ENCODE results near the gene HECTD4.
A peak's percentile ranks its signal among the peaks of the same experiment; 100 is the strongest.
"Not testable (repeated sequence)": the region's sequence is repeated elsewhere in the genome, so short reads cannot be mapped to it uniquely, and the experiment has no call there.

Gene HECTD4

GRCh38 chr12:112409906-112410244 lies 27.6 kb upstream of the HECTD4 start:
- H3K27ac Mint-ChIP-seq: peak overlapping the region; percentile 100
- no peak for ATAC-seq
- H3K9me3 Mint-ChIP-seq: no peaks in the 10 kb centered on the region

DNA sequence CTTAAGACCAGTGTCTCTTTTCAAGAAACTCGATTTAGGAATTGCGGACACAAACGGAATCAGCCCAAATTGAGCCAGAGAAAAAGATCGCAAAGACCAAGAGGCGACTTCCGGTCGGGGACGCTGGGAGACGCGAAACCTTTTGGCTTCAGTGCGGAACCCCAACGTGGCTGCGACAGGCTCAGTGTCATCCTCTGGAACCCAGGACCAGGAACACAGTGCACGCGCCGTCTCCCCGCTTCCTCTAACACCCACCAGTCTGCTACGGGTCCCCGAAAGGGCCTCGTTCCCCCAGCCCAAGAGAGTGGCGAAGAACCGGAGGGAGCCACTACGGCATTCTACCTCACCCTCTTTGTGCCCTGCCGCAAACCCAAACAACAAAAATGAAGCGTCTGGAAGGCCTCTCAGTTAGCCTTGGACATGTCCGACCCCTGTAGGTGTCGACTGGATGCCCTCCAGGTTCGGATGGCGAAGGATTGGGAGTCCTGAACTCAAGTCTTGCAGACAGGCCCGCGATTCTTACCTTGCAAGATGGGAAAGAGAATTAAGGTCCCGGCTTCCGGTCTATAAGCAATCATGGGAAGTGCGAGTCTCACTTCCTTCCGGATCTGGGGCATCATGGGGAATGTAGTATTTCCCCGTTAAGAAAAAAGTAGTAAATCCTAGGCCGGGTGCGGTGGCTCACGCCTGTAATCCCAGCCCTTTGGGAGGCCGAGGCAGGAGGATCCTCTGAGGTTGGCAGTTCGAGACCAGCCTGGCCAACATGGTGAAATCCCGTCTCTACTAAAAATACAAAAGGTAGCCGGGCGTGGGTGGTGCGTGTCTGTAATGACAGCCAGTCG lies 27.1 kb upstream of the HECTD4 start, which contains the start of gene RPL6:
Gene RPL6 (minus strand): TSS at position 542 of the 842 bp plus-strand sequence. CDS start 949 bp downstream, outside the sequence.
- Mint-ChIP-seq H3K4me1 (peaks cover 37% of the 10 kb centered on the region), H3K36me3 (peaks cover 55% of the 10 kb centered on the region), H3K4me3 (peak within 1 kb of the TSS; percentile 99), H3K9me3 (no peaks in the 10 kb centered on the region), H3K27ac (peak within 1 kb of the TSS; percentile 100)
- DNase-seq (ENCODE audit: low spot score in 2 of 2) (peak; percentile 56 to 89), ATAC-seq (peak; percentile 94)

More at GRCh38 chr12:112409906-112410244, 27.6 kb upstream of the HECTD4 start:
- H3K4me3 Mint-ChIP-seq: peak overlapping the region; percentile 99
- peaks cover 37% of the 10 kb centered on the region for H3K4me1 Mint-ChIP-seq
- peaks cover 49% of the 10 kb centered on the region for H3K36me3 Mint-ChIP-seq
- no peak for DNase-seq (ENCODE audit: low spot score in 2 of 2)

DNA sequence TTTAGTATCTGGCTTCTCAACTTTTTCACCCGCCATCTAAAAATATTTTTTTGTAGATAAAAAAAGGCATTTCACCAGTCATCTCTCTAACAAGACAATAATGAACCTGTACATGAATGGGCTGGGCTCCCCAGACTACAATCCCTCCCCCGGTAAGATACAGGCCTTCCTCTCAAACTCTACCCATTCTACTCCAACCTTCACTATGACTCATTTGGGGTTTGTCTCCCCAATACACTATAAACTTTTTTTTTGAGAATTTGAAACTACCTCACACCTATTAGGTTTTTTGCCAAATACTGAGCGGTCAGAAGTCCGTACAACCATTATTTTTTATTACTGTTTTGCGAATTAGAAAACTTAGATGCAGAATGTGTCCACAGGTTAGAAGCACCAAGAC lies 26.4 kb upstream of the HECTD4 start:
- ATAC-seq: peak; percentile 62
- peaks cover 61% of the 10 kb centered on the region for H3K36me3 Mint-ChIP-seq

GRCh38 chr12:112407683-112408082 lies 25.5 kb upstream of the HECTD4 start:
- Mint-ChIP-seq H3K27ac (peak overlapping the region; percentile 100), H3K4me3 (peak overlapping the region; percentile 99), H3K36me3 (peaks cover 71% of the 10 kb centered on the region), H3K4me1 (peaks cover 37% of the 10 kb centered on the region)
- ATAC-seq; H3K9me3 Mint-ChIP-seq; DNase-seq (ENCODE audit: low spot score in 2 of 2): not testable (repeated sequence)

More for the DNA sequence above, 26.4 kb upstream of the HECTD4 start:
- no peak for DNase-seq (ENCODE audit: low spot score in 2 of 2)
- peak overlapping the region; percentile 100 for H3K27ac Mint-ChIP-seq
- H3K4me3 Mint-ChIP-seq: peak overlapping the region; percentile 99
- peaks cover 37% of the 10 kb centered on the region for H3K4me1 Mint-ChIP-seq
- no peaks in the 10 kb centered on the region for H3K9me3 Mint-ChIP-seq

DNA sequence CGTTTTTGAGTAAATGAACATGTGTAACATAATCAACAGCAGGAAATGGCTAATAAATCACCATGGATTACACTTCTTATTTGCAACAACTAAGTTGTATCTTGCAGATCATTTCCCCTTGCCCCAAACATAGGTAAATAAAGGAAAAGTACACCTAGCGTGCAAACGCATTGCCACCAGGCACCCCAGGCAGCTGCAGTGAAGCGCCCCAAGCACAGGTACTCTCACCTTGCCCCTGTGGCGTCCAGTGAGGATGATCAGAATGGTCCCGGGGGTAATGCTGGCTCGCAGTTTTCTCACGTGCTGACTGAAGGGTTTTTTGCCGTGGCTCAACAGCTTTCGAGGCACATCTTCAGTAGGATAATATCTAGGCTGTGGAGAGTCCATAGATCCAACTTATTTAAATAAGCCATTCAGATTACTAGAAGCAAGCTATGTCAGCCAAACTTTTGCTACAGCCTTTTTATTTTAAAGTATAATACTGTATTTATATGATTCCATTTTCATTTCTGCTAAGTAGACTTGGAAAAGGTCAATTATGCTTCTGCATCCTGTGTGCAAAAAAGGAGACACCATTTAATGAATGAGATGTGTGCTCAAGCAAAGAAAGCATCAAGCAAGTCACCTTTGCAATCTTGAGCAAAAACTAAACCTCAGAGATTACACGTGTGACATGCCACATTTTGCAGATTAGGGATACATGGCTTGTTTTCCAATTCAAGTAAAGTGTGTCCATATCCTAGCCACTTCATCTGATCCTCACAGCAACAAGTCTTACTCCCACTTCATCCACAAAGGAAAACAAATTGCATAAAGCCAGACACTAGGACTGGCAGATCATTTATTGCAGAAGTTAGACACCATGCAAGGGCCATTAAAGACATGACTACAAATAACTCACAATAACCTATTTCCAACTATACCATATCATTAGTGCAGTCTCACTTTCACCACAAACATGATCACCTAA lies 24.6 kb upstream of the HECTD4 start:
- Mint-ChIP-seq H3K36me3 (peaks cover 74% of the 10 kb centered on the region), H3K27ac (peak overlapping the region; percentile 100), H3K4me3 (peak overlapping the region; percentile 99), H3K4me1 (peaks cover 37% of the 10 kb centered on the region), H3K9me3 (no peaks in the 10 kb centered on the region)
- no peak for DNase-seq (ENCODE audit: low spot score in 2 of 2)
- ATAC-seq: no peak

DNA sequence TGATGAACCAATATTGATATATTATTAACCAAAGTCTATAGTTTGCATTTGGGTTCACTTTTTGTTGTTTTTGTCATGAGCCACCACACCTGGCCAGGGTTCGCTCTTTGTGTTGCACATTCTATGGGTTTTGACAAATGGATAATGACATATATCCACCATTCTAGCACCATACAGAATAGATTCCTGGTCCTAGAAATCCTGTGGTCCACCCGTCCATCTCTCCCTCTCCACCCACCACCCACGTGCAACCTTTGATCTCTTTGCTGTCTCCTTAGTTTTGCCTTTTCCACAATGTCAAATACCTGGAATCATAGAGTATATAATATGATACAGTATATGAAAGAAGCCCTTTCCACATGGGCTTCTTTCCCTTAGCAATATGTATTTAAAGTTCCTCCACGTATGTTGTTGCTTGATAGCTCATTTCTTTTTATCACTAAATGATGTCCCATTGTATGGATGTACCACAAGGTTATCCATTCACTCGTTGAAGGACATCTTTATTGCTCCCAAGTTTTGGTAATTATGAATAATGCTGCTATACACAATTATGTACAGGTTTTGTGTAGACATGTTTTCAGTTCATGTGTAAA lies 19.8 kb upstream of the HECTD4 start:
- ATAC-seq (no peak), DNase-seq (ENCODE audit: low spot score in 2 of 2) (no peak)
- Mint-ChIP-seq H3K4me3 (no peak overlapping the region), H3K9me3 (no peaks in the 10 kb centered on the region), H3K36me3 (peaks cover 47% of the 10 kb centered on the region), H3K4me1 (peaks cover 7% of the 10 kb centered on the region), H3K27ac (no peak overlapping the region)

- DNase-seq (ENCODE audit: low spot score in 2 of 2) (no peak), ATAC-seq (no peak)
- H3K4me1 Mint-ChIP-seq: no peaks in the 10 kb centered on the region
- H3K4me3 Mint-ChIP-seq: no peak overlapping the region
- no peak overlapping the region for H3K27ac Mint-ChIP-seq
- no peaks in the 10 kb centered on the region for H3K9me3 Mint-ChIP-seq
- H3K36me3 Mint-ChIP-seq: peaks cover 37% of the 10 kb centered on the region
Measured at GRCh38 chr12:112401054-112401453, 18.8 kb upstream of the HECTD4 start.

GRCh38 chr12:112393328-112393727 lies 11.1 kb upstream of the HECTD4 start:
- ATAC-seq (no peak), DNase-seq (ENCODE audit: low spot score in 2 of 2) (no peak)
- Mint-ChIP-seq H3K27ac (no peak overlapping the region), H3K9me3 (no peaks in the 10 kb centered on the region), H3K4me3 (no peak overlapping the region), H3K36me3 (no peaks in the 10 kb centered on the region), H3K4me1 (no peaks in the 10 kb centered on the region)

- H3K27ac Mint-ChIP-seq; H3K9me3 Mint-ChIP-seq; H3K4me3 Mint-ChIP-seq; ATAC-seq; H3K36me3 Mint-ChIP-seq; DNase-seq (ENCODE audit: low spot score in 2 of 2): not testable (repeated sequence)
- H3K4me1 Mint-ChIP-seq: peaks cover 15% of the 10 kb centered on the region
Measured at GRCh38 chr12:112389922-112390654, 7.9 kb upstream of the HECTD4 start.

GRCh38 chr12:112389228-112389627 lies 7.0 kb upstream of the HECTD4 start:
- no peak for ATAC-seq
- Mint-ChIP-seq H3K4me1 (peaks cover 15% of the 10 kb centered on the region), H3K27ac (no peak overlapping the region), H3K36me3 (no peaks in the 10 kb centered on the region), H3K9me3 (no peaks in the 10 kb centered on the region), H3K4me3 (no peak overlapping the region)
- DNase-seq (ENCODE audit: low spot score in 2 of 2): no peak

- peak overlapping the region; percentile 78 for H3K27ac Mint-ChIP-seq
- no peak for DNase-seq (ENCODE audit: low spot score in 2 of 2)
- H3K36me3 Mint-ChIP-seq: no peaks in the 10 kb centered on the region
- no peaks in the 10 kb centered on the region for H3K9me3 Mint-ChIP-seq
- H3K4me1 Mint-ChIP-seq: peaks cover 22% of the 10 kb centered on the region
- no peak for ATAC-seq
- no peak overlapping the region for H3K4me3 Mint-ChIP-seq
Measured at GRCh38 chr12:112386726-112387125, 4.5 kb upstream of the HECTD4 start.

GRCh38 chr12:112382866-112383265 lies 635 bp upstream of the HECTD4 start:
- DNase-seq (ENCODE audit: low spot score in 2 of 2) (no peak), ATAC-seq (no peak)
- Mint-ChIP-seq H3K9me3 (no peaks in the 10 kb centered on the region), H3K4me3 (peak overlapping the region; percentile 91), H3K4me1 (peaks cover 40% of the 10 kb centered on the region), H3K36me3 (peaks cover 7% of the 10 kb centered on the region), H3K27ac (peak overlapping the region; percentile 95)

DNA sequence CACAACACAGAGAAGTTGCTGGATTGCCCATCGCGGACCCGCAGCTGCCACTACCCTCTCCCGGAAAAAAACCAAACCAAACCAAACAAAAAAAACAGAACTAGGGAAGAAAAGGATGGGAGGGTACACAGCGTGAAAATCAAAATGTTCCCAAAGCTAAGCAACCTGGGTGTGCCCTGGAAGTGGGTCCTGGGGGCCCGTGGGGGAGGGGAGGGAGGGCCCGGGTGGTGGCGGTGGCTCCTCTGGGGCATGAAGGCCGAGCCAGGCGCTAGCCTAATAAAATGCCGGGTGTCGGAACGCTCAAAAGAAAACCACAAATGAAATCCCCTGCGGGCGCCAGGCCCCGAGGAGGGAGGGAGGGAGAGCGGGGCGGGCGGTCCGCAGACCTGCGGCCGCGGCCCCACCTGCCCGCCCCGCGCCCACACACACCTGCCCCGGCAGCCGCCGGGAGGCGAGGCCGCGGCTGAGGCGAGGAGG lies 787 bp downstream of the HECTD4 start:
- ATAC-seq: peak; percentile 58
- Mint-ChIP-seq H3K9me3 (no peaks in the 10 kb centered on the region), H3K4me3 (peak overlapping the region; percentile 91), H3K36me3 (peaks cover 10% of the 10 kb centered on the region), H3K27ac (peak overlapping the region; percentile 95), H3K4me1 (peaks cover 31% of the 10 kb centered on the region)
- DNase-seq (ENCODE audit: low spot score in 2 of 2): peak; percentile 29 to 58

- H3K36me3 Mint-ChIP-seq: peaks cover 13% of the 10 kb centered on the region
- peak overlapping the region; percentile 91 for H3K4me3 Mint-ChIP-seq
- peak overlapping the region; percentile 95 for H3K27ac Mint-ChIP-seq
- DNase-seq (ENCODE audit: low spot score in 2 of 2) (no peak), ATAC-seq (no peak)
- peaks cover 31% of the 10 kb centered on the region for H3K4me1 Mint-ChIP-seq
- no peaks in the 10 kb centered on the region for H3K9me3 Mint-ChIP-seq
Measured at GRCh38 chr12:112380663-112381405, 1.4 kb downstream of the HECTD4 start.

Measured in stimulated activated effector memory CD8-positive, alpha-beta T cell treated with anti-CD3 and anti-CD28 coated beads, Interleukin-12 subunit alpha, Interleukin-12 subunit beta, amount 100 ng/mL, for 72 hours (primary cell).